Measurements from ENCODE around the gene SAMMSON.

- TF ChIP-seq POLR2A (IDR thresholded peaks at IDR 0.05; ENCODE audit: low read length) (no peak), GATA1 (IDR thresholded peaks at IDR 0.05; ENCODE audit: low read depth, low read length) (no peak)
Observed at GRCh38 chr3:69987833-69988232, 11.7 kb upstream of the SAMMSON start.
